GM23338 (cell line): ENCODE results near the gene GUCA2A. TPM values are rescaled to one million over a fixed set of nuclear protein-coding genes. Genes with fewer than 3 reads are reported as not detected.

Source experiments
- ATAC-seq: fragments of 200-7000 bp; cut with Tn5 transposase; 3 replicates; pipeline ENCODE4 v1.9.1; 2020
- DNase-seq: peaks from one replicate; pipeline ENCODE4 v3.0.0-alpha.2; 2015; ENCODE audit warnings: low spot score
- H2AFZ ChIP-seq: fragments of 200-600 bp; sonication (generic); 2 replicates; pipeline ENCODE4 v1.8.0; 2016; ENCODE audit warnings: antibody characterized with exemption, mild to moderate bottlenecking, moderate library complexity
- H3F3A ChIP-seq: fragments of 200-600 bp; sonication (generic); replicated peaks from 2 replicates; pipeline ENCODE4 v1.8.0; 2017; ENCODE audit warnings: antibody characterized with exemption, mixed run types, low read depth
- H3K27ac ChIP-seq: fragments of 200-600 bp; sonication (generic); 2 replicates; pipeline ENCODE4 v1.6.1; 2016; ENCODE audit warnings: low read depth
- H3K27me3 ChIP-seq: fragments of 200-600 bp; sonication (generic); 2 replicates; pipeline ENCODE4 v1.8.0; 2016; ENCODE audit warnings: mild to moderate bottlenecking, mixed run types, moderate library complexity; ENCODE audit not compliant: insufficient read depth
- H3K36me3 ChIP-seq: fragments of 200-600 bp; sonication (generic); 2 replicates; pipeline ENCODE4 v1.8.0; 2016; ENCODE audit warnings: mild to moderate bottlenecking; ENCODE audit not compliant: insufficient read depth
- H3K4me1 ChIP-seq: fragments of 200-600 bp; sonication (generic); 2 replicates; pipeline ENCODE4 v1.8.0; 2016; ENCODE audit warnings: mild to moderate bottlenecking, moderate library complexity; ENCODE audit not compliant: insufficient read depth
- H3K4me2 ChIP-seq: fragments of 200-600 bp; sonication (generic); 2 replicates; pipeline ENCODE4 v1.7.1; 2017; ENCODE audit warnings: mixed run types
- H3K4me3 ChIP-seq: fragments of 200-600 bp; sonication (generic); 2 replicates; pipeline ENCODE4 v1.6.1; 2016; ENCODE audit warnings: mixed run types
- H3K79me2 ChIP-seq: fragments of 200-600 bp; sonication (generic); replicated peaks from 2 replicates; pipeline ENCODE4 v1.8.0; 2017; ENCODE audit warnings: mild to moderate bottlenecking; ENCODE audit not compliant: insufficient read depth
- H3K9me2 ChIP-seq: fragments of 200-600 bp; sonication (generic); 2 replicates; pipeline ENCODE4 v1.8.0; 2017; ENCODE audit not compliant: insufficient read depth
- H4K20me1 ChIP-seq: fragments of 200-600 bp; sonication (generic); replicated peaks from 2 replicates; pipeline ENCODE4 v1.8.0; 2017; ENCODE audit warnings: mild to moderate bottlenecking; ENCODE audit not compliant: insufficient read depth
- H3K27ac Mint-ChIP-seq: 2 replicates; pipeline ENCODE4 v1.8.0; 2020; ENCODE audit warnings: inconsistent platforms, mild to moderate bottlenecking, moderate library complexity, mixed read lengths
- H3K27me3 Mint-ChIP-seq: 3 replicates; pipeline ENCODE4 v1.8.0; 2022; ENCODE audit warnings: low read depth, mild to moderate bottlenecking, moderate library complexity, mixed read lengths, inconsistent platforms; ENCODE audit not compliant: insufficient read depth, poor library complexity
- H3K36me3 Mint-ChIP-seq: 3 replicates; pipeline ENCODE4 v1.8.0; 2021; ENCODE audit warnings: low read depth, mild to moderate bottlenecking, inconsistent platforms, moderate library complexity, mixed read lengths
- H3K4me1 Mint-ChIP-seq: 3 replicates; pipeline ENCODE4 v1.8.0; 2020; ENCODE audit warnings: mild to moderate bottlenecking, inconsistent platforms, mixed read lengths
- H3K4me3 Mint-ChIP-seq: 3 replicates; pipeline ENCODE4 v1.8.0; 2021; ENCODE audit warnings: moderate library complexity, mild to moderate bottlenecking, inconsistent platforms, mixed read lengths
- H3K9me3 Mint-ChIP-seq: 3 replicates; pipeline ENCODE4 v1.8.0; 2020; ENCODE audit warnings: moderate library complexity, mild to moderate bottlenecking, inconsistent platforms, mixed read lengths
- CREB1 ChIP-seq: fragments of 250-450 bp; sonication (Bioruptor Pico); IDR thresholded peaks from 2 replicates; pipeline ENCODE4 v1.5.0; 2020; ENCODE audit warnings: low read depth, mild to moderate bottlenecking, moderate library complexity
- CTCF ChIP-seq, 2 experiments: fragments of 200-600 bp in 1 of 2; sonication (generic) in 1 of 2; conservative IDR thresholded peaks; 2 replicates each; pipeline versions ENCODE4 v1.5.1 to v1.6.1; 2016 to 2017; ENCODE audit warnings: antibody characterized with exemption in 2 of 2, low read depth in 2 of 2, mild to moderate bottlenecking in 2 of 2, moderate library complexity in 1 of 2
- EZH2 ChIP-seq: fragments of 200-600 bp; sonication (generic); IDR thresholded peaks from one replicate; pipeline ENCODE4 v1.8.0; 2017; ENCODE audit warnings: antibody characterized with exemption, mild to moderate bottlenecking, low read depth; ENCODE audit not compliant: unreplicated experiment
- EZH2phosphoT487 ChIP-seq: fragments of 200-600 bp; sonication (generic); IDR thresholded peaks from one replicate; pipeline ENCODE4 v1.8.1; 2018; ENCODE audit warnings: antibody characterized with exemption; ENCODE audit not compliant: unreplicated experiment
- JUNB ChIP-seq: IDR thresholded peaks from one replicate; pipeline ENCODE4 v1.6.1; 2016; ENCODE audit warnings: antibody characterized with exemption; ENCODE audit not compliant: unreplicated experiment
- NANOG ChIP-seq: IDR thresholded peaks from 2 replicates; pipeline ENCODE4 v1.6.1; 2016; ENCODE audit warnings: antibody characterized with exemption, borderline replicate concordance
- POLR2AphosphoS5 ChIP-seq: IDR thresholded peaks from 2 replicates; pipeline ENCODE4 v1.6.1; 2016; ENCODE audit warnings: antibody characterized with exemption, low read depth
- ZNF114 ChIP-seq: fragments of 250-450 bp; sonication (Bioruptor Pico); IDR thresholded peaks from 2 replicates; pipeline ENCODE4 v1.5.0; 2020; ENCODE audit warnings: mild to moderate bottlenecking, moderate library complexity
- ZNF331 ChIP-seq: fragments of 250-450 bp; sonication (Bioruptor Pico); IDR thresholded peaks from 2 replicates; pipeline ENCODE4 v1.5.0; 2020; ENCODE audit warnings: low read depth, mild to moderate bottlenecking, moderate library complexity
- ZNF462 ChIP-seq: fragments of 250-450 bp; sonication (Bioruptor Pico); IDR thresholded peaks from 2 replicates; pipeline ENCODE4 v1.5.0; 2020; ENCODE audit warnings: mild to moderate bottlenecking, moderate library complexity
- polyA plus RNA-seq: library from polyadenylated mRNA; unstranded; fragments of >200 nt; fragmentation: Nextera tagmentation; extraction: Ambion mirVana; gene quantifications from 2 replicates; pipeline ENCODE4 v1.2.1, GENCODE V29; 2016
- total RNA-seq: library from RNA; depleted of rRNA; stranded (reverse); fragments of >200 nt; shearing (Covaris generic); gene quantifications from 2 replicates; pipeline ENCODE4 v1.2.3, GENCODE V29; 2014

Gene GUCA2A
- total and polyA plus RNA-seq, 2 experiments from 2014 or later = not detected

DNA sequence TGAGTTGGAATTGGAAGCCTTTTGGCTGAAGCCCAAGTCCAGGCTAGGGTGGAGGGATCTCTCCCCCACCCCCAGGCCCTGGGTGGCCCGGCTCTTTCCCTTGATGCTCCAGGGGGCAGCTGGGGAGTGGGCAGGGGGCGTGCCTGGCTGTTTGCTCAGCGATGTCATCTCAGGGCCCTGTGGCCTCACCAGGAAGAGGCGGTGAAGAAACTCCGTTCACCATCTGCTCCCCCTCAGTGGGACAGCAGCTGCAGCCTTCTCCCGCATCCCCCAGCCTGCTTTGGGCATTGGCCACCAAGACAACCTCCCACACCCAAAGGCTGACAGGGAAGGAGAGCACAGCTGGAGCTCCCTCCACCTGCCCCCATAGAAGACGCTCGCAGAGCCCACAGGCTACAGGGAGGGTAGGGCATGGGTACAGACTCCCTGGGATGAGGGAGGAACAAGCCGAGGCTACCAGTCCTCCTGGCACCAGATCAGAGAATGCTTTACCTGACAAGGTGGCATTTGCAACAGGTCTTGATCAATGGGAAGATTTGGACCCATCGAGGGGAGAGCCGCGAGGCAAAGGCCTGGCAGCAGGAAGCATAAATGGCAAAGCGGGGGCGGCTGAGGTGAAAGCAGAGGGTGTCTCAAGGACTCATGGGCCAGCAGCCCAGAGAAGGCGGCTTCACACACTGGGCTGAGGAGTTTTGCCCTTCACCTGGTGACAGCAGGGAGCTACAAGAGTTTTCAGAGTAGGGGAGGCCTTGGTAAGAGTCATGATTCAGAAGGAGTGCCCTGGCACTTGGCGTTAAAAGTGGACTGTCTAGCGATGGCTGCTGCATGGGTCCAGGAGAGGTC is 6.5 kb upstream of the GUCA2A start:
- Mint-ChIP-seq H3K27me3 (peaks cover 15% of the 10 kb centered on the region), H3K36me3 (no peaks in the 10 kb centered on the region), H3K27ac (no peak overlapping the region; the same call in 1 of the 2 replicates), H3K4me3 (no peak overlapping the region), H3K9me3 (no peaks in the 10 kb centered on the region; the same call in 2 of the 3 replicates), H3K4me1 (peaks cover 11% of the 10 kb centered on the region; the same call in 2 of the 3 replicates)
- no peak overlapping the region for H3K27ac ChIP-seq
- no peaks in the 10 kb centered on the region for H4K20me1 ChIP-seq
- no peaks in the 10 kb centered on the region for H3K79me2 ChIP-seq
- no peak overlapping the region for H2AFZ ChIP-seq
- no peaks in the 10 kb centered on the region for H3K36me3 ChIP-seq
- H3K27me3 ChIP-seq = no peaks in the 10 kb centered on the region
- DNase-seq = no peak
- TF ChIP-seq ZNF331 (no peak), CREB1 (CRISPR knock-in tag) (no peak), CTCF (conservative IDR thresholded peaks at IDR 0.05; ENCODE audit: low read depth in 2 of 2) (no peak), EZH2phosphoT487 (no peak), POLR2AphosphoS5 (no peak), ZNF462 (CRISPR knock-in tag) (no peak), NANOG (no peak), EZH2 (no peak), JUNB (no peak), ZNF114 (no peak)
- no peaks in the 10 kb centered on the region for H3F3A ChIP-seq
- no peak overlapping the region for H3K4me2 ChIP-seq
- no peak overlapping the region for H3K4me3 ChIP-seq
- H3K9me2 ChIP-seq = no peaks in the 10 kb centered on the region
- no peaks in the 10 kb centered on the region for H3K4me1 ChIP-seq
- ATAC-seq = no peak
